Stimulated activated CD8-positive, alpha-beta memory T cell treated with anti-CD3 and anti-CD28 coated beads, Interleukin-2, amount 100 ng/mL, for 48 hours (primary cell): ENCODE data around the gene KSR1.
A peak's percentile ranks its signal among the peaks of the same experiment; 100 is the strongest.

ENCODE experiments used
- DNase-seq, 2 donors: peaks; one replicate each; pipeline ENCODE4 v3.0.0-alpha.2; 2020; ENCODE audit warnings: low read depth in 2 of 2

Gene KSR1

DNA sequence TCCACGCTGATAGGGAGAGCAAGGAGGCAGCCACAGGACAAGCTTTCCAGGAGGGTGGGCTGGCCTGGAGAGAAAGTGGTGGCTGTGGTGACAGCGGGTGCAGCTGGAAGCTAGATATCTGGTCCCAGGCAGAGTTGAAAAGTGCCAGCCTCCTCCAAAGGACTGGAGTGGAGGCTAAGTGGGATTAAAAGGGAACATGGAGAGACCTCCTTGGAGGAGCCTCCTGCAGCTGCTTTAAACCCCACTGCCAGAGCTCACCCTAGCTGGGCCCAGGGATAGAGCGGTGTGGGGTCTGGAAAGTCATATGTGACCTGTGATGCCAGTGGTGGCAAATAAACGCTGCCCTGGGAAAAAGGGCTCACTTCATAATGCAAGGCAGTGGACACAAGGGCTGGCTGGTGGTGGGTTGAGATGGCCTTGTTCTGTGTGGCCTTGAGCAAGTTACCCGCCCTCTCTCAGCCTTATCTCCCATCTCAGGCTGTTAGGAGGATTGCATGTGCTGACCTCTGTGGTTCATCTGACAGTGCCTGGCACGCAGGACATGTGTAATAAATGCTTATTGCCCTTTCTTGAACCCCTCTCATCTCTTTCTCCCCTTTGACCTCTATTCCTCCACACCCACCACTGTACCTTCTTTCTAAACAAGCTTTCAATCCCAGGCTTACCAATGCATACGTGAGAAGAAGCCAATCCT lies 113.8 kb downstream of the KSR1 start:
- DNase-seq = no peak

DNA sequence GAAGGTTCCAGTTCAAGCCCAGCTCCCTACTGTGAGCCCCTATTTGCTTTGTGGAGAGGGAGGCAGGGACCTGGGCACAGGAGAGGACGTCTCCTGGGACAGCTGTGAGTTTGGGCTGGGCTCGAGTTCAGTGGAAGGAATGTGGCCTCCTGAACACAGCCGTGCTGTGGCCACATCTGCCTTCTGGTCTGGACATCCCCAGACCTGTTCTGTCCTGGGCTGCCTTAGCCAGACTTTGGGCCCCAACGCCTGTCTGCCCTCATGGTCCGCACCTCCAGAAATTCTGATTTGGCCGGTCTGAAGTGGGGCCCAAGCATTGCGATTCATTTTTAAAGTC lies 114.3 kb downstream of the KSR1 start:
- no peak for DNase-seq

- no peak for DNase-seq
These were observed 115.5 kb downstream of the KSR1 start for GRCh38 chr17:27571563-27572352.

GRCh38 chr17:27572665-27573064 lies 116.4 kb downstream of the KSR1 start:
- DNase-seq = peak; percentile 52 to 59

- no peak for DNase-seq
These were observed 117.3 kb downstream of the KSR1 start for GRCh38 chr17:27573548-27573947.

DNA sequence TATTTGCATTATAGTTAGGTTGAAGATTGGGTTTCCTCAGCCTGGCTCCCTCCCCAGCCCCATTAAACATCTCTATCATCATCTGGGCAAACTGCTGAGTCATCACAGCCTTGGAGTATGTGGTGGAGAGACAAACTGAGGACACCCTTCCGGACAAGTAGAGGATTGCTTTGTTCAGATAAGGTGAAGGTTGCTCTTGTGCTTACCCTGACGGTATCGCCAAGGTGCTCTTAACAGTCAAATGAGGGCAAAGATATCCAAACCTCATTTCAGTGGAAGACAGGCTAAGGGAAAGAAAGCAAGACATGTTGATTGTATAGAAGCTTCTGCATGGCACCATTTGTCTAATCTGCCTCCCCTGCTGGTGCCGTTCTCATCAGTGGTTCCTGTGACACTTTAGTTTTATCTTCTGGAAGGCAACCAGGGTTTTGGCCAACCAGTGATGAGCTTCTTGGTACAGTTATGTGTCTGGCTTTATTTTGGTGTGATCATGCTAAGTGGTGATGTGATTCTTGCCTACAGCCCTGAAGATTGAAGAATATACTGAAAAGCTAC lies 117.8 kb downstream of the KSR1 start:
- DNase-seq = no peak

DNA sequence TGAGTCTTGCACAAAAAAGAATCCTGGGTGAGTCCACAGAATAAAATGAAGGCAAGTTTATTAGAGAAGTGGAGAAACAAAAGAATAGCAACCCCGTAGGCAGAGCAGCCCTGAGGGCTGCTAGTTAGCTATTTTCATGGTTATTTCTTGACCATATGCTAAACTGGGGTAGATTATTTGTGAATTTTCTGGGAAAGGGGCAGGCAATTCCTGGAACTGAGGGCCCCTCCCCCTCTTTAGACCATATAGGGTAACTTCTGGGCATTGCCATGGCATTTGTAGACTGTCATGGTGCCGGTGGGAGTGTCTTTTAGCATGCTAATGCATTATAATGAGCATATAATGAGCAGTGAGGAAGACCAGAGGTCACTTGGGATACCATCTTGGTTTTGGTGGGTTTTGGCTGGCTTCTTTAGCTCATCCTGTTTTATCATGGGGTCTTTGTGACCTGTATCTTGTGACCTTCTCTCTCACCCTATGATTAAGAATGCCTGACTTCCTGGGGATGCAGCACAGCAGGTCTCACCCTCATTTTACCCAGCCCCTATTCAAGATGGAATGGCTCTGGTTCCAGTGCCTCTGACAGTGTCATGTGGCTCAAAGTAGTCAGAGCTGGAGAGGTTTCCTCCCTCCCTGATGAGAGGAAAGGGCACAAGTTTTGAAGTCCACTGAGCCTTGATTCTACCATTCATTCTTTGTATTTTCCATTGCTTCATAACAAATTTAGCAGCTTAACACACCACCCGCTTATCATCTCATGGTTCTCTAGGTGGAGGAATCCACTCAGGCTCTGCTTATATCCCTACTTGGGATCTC lies 119.1 kb downstream of the KSR1 start:
- DNase-seq = no peak

DNA sequence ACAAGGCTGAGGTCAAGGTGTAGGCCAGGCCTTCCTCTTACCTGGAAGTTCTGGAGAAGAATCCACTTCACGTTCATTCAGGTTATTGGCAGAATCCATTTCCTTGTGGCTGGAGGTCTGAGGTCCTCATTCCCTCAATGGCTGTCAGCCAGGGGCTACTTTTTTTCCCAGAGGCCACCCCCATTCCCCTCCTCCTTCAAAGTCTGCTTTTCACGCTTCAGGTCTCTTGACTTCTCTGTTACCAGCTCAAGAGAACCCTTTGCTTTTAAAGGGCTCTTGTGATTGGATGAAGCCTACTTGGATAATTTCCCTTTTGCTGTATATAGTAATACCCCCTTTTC lies 119.6 kb downstream of the KSR1 start:
- DNase-seq = no peak

DNA sequence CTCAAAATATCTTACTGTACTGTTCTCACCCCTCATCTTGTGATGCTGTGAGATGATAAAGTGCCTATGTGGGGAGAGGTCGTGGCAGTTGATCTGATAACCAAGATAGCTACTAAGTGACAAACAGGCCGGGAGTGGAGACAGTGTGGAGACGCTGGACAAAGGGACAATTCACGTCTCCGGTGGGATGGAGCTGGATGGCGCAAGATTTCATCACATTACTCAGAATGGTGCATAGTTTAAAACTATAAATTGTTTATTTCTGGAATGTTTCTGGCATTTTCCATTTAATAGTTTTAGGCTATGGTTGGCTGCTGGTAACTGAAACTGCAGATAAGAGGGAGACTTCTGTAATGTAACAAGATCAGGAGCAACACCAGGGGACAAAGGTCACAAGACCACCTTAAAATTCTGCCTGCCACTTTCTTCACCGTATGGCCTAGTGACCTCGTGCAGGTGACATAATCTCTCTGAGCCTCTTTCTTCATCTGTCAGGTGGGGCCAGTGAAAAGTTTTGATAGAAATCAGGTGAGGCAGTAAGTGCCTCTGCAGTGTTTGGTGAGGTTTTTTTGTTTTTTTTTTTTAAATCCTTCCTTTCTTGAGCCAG lies 120.3 kb downstream of the KSR1 start:
- DNase-seq = no peak

DNA sequence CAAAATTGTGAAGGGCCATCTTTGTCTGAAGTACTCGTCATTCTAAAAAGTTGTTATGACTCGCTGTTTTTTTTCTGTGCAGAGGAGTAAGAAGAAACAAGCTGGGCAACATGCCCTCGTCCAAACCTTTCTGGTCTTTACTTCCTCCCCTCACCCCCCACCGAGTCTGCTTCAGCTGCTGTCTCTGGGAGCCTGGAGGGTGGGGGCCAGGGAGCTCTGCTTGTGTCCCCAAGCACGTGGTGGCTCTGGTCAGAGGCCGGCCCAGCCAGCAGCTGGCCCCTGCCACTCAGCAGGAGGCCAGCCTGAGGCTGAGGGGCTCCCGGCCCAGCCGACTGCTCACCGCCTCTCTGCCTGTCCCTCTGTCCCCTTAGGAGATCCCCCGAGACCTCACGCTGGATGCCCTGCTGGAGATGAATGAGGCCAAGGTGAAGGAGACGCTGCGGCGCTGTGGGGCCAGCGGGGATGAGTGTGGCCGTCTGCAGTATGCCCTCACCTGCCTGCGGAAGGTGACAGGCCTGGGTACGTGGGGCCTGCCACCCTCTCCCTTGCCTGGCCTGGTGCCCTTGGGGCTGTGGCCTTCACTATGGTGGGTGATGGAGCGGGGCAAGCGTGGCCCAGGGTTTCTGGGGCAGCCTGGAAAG lies 121.0 kb downstream of the KSR1 start:
- DNase-seq = no peak

GRCh38 chr17:27577884-27578717 lies 121.9 kb downstream of the KSR1 start:
- DNase-seq = no peak

DNA sequence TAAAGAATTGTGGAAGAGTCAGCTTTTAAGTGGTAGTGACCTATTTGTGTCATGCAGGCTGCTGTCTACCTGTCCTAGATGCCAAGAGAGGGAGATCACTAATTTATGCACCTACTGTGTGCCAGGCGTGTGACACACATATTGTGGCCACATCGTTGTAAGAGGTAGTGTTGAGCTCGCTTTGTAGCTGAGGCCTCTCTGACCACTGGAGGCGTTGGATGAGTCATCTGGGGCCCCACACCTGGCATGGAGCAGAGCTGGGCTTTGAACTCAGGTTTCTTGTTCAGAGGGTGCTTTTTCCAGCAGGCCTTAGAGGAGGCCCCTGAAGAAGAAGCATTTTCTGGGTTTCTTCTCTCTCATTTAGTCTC lies 122.5 kb downstream of the KSR1 start:
- peak; percentile 36 to 56 for DNase-seq

- DNase-seq = no peak
These were observed 123.1 kb downstream of the KSR1 start for GRCh38 chr17:27579304-27579703.

DNA sequence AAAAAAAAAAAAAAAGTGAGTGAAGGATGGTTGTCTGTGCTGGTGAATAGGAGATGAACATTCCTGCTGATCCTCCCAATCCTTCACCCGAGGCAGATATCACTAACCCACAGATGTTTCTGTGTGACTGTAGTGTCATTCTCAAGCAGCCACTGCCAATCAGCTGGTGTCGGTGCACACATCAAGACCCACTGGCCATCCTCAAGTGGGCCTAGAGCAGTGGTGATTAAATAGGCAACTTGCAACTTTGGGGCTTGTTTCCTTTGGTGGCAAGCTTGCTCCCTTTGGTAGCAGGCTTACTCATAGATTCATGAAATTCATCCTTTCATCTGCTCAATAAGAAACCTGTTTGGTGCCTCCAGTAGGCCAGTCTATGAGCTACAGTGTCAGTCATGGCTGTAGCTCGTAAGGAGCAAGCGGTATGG lies 123.7 kb downstream of the KSR1 start:
- DNase-seq = peak in 1 of 2 donors; percentile 35

DNA sequence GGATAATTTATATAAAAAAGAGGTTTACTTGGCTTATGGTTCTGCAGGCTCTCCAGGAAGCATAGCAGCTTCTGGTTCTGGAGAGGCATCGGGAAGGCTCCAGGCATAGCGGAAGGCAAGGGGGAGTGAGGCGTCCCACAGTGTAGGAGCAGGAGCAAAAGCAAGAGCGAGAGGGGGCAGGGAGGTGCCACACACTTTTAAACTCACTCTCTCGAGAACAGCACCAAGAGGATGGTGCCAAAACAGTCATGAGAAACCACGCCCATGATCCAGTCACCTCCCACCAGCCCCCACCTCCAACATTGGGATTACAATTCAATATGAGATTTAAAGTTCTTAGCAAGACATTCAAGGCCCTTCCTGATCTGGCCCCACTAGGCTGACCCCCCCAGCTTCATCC lies 124.8 kb downstream of the KSR1 start:
- DNase-seq = no peak

- no peak for DNase-seq
These were observed 126.4 kb downstream of the KSR1 start for GRCh38 chr17:27582696-27583095.

DNA sequence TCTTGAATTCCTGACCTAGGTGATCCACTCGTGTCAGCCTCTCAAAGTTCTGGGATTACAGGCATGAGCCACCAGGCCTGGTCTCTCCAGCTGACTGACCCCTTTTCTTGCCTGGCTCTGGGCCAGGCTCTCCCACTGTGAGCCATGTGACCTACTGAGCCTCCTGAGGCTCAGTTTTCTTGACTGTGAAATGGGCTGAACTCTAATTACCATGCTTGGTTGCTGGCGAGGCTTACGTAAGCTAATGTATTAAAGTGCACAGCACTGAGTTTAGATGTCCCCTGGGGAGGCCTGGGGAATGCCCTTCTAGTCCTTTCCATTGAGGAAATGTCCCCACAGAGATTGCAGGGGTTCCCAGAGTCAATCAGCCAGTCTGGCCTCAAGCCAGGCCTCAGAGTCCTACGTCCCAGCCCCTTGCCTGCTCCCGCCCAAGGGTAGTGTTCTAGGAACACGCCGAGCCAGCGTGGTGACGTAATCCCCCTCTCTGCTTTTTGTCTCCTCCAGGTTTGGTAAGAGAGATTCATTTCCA lies 129.0 kb downstream of the KSR1 start:
- DNase-seq = no peak

DNA sequence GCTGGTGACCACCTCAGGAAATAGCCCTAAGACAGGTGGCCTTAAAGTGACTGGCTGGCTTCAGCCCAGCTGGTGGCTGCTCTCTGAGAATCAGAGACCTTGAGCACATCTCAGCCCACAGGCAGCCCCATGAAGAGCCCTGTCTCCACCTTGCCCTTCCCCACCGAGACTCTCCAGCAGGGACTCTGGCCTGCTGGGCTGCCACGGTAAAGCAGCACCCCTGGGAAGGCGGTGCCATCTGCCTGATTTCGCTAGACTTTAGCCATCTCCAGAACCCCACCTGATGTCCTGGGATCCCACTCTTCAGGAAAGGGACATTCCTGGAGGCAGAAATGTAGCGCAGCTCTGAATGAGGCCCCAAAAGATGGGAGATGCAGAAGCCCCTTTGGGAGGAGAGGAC lies 129.5 kb downstream of the KSR1 start:
- no peak for DNase-seq

DNA sequence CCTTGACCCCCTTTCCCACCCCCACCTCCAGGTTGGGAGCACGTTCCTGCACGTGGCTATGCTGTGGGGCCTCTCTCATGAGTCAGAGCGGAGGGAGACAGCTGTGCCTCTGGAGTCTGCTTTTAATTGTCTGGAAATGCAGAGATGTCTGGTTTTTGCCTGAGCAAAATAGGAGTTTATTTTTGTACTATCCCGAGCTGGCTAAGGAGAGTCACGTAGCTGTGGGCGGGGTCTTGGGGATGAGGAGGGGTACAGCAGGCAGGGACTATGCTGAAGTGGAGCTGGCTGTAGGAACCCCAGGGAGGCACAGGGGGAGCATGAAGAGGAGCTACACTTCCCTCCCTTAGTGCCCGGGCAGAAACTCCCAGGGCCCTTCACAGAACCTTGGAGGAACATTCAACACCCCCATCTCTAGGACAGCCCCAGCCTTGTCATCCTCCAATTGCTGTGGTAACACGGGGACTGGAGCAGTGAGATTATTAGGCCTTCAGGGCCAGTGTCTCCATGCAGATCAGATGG lies 130.0 kb downstream of the KSR1 start:
- DNase-seq = no peak

- no peak for DNase-seq
These were observed 132.1 kb downstream of the KSR1 start for GRCh38 chr17:27588354-27588753.
